ENCODE data around the gene HSD3B7. TPM values are rescaled to one million over a fixed set of nuclear protein-coding genes. Genes with fewer than 3 reads are reported as not detected.

Gene HSD3B7
- total RNA-seq, 2 donors from 2014 or later = 4.1 to 4.8 TPM

DNA sequence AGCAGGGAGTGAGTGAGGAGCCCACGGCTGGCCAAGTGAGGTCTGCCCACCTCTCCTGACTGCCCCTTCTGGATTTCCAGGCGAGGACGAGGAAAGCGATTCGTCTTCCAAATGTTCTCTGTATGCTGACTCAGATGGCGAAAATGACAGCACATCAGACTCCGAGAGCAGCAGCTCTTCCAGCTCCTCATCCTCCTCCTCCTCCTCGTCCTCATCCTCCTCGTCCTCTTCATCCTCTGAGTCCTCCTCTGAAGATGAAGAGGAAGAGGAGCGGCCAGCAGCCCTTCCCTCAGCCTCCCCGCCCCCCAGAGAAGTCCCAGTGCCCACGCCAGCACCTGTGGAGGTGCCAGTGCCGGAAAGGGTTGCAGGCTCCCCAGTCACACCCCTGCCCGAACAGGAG, 13.7 kb upstream of the HSD3B7 start:
- no peaks in the 10 kb centered on the region for H3K9me3 ChIP-seq (ENCODE audit: control insufficient read depth, low read length)
- H3K27me3 ChIP-seq (ENCODE audit: control insufficient read depth, insufficient read depth, low read length, poor library complexity, severe bottlenecking) = no peaks in the 10 kb centered on the region
- no peaks in the 10 kb centered on the region for H3K4me1 Mint-ChIP-seq
- no peak overlapping the region for H3K4me3 Mint-ChIP-seq
- H3K4me3 ChIP-seq (ENCODE audit: low read length) = no peak overlapping the region
- H3K36me3 ChIP-seq (ENCODE audit: control insufficient read depth, insufficient read depth, low read length) = peaks cover 68% of the 10 kb centered on the region
- H3K36me3 Mint-ChIP-seq (ENCODE audit: low read depth) = peaks cover 74% of the 10 kb centered on the region
- H3K27ac ChIP-seq (ENCODE audit: low read depth, low read length) = no peak overlapping the region
- DNase-seq = no peak
- no peak overlapping the region for H3K27ac Mint-ChIP-seq
- H3K9me3 Mint-ChIP-seq = no peaks in the 10 kb centered on the region
- no peak overlapping the region for H3K9ac ChIP-seq (ENCODE audit: extremely low read depth, low read length, poor library complexity, severe bottlenecking)
- H3K4me1 ChIP-seq (ENCODE audit: control insufficient read depth, insufficient read depth, low read length) = no peaks in the 10 kb centered on the region
- WGBS, 2 experiments (ENCODE audit: insufficient coverage in 1 of 2, insufficient read length in 1 of 2) = 93 to 95% methylated on average over 9 to 14 of the region's 14 CpGs
- no peaks in the 10 kb centered on the region for H3K27me3 Mint-ChIP-seq (ENCODE audit: insufficient read depth)
- TF ChIP-seq, protein P1, sequence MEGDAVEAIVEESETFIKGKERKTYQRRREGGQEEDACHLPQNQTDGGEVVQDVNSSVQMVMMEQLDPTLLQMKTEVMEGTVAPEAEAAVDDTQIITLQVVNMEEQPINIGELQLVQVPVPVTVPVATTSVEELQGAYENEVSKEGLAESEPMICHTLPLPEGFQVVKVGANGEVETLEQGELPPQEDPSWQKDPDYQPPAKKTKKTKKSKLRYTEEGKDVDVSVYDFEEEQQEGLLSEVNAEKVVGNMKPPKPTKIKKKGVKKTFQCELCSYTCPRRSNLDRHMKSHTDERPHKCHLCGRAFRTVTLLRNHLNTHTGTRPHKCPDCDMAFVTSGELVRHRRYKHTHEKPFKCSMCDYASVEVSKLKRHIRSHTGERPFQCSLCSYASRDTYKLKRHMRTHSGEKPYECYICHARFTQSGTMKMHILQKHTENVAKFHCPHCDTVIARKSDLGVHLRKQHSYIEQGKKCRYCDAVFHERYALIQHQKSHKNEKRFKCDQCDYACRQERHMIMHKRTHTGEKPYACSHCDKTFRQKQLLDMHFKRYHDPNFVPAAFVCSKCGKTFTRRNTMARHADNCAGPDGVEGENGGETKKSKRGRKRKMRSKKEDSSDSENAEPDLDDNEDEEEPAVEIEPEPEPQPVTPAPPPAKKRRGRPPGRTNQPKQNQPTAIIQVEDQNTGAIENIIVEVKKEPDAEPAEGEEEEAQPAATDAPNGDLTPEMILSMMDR (conservative IDR thresholded peaks at IDR 0.05) = no peak

DNA sequence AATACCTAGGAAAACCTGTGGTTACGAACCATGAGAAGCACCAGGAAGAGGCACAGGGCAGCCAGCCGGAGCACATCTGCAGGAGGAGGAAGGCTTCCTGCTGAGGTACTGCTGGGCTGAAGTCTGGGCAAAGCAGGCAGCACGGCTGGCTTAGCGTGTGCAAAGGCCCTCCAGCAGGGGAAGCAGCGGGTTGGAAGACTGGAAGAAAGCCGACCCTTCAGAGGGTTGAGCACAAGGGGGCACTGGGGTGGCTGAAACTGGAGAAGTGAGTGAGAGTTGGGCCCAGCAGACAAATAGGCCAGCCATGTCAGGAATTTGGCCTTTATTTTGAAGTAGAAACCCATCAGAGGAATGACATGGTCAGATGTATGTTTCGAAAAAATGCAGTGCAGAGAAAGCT, 12.1 kb upstream of the HSD3B7 start:
- 90 to 93% methylated on average over 4 to 7 of the region's 7 CpGs for WGBS, 2 experiments (ENCODE audit: insufficient coverage in 1 of 2, insufficient read length in 1 of 2)
- Histone ChIP-seq H3K9ac (ENCODE audit: extremely low read depth, low read length, poor library complexity, severe bottlenecking) (no peak overlapping the region), H3K9me3 (ENCODE audit: control insufficient read depth, low read length) (no peaks in the 10 kb centered on the region), H3K27ac (ENCODE audit: low read depth, low read length) (no peak overlapping the region), H3K27me3 (ENCODE audit: control insufficient read depth, insufficient read depth, low read length, poor library complexity, severe bottlenecking) (no peaks in the 10 kb centered on the region), H3K4me1 (ENCODE audit: control insufficient read depth, insufficient read depth, low read length) (no peaks in the 10 kb centered on the region), H3K36me3 (ENCODE audit: control insufficient read depth, insufficient read depth, low read length) (peaks cover 65% of the 10 kb centered on the region), H3K4me3 (ENCODE audit: low read length) (no peak overlapping the region)
- peak overlapping the region; percentile 13 for H3K27ac Mint-ChIP-seq
- no peak overlapping the region for H3K4me3 Mint-ChIP-seq
- DNase-seq = peak; percentile 76
- H3K36me3 Mint-ChIP-seq (ENCODE audit: low read depth) = peaks cover 72% of the 10 kb centered on the region
- H3K9me3 Mint-ChIP-seq = no peaks in the 10 kb centered on the region
- TF ChIP-seq, protein P1 (conservative IDR thresholded peaks at IDR 0.05) = peak; percentile 56
- no peaks in the 10 kb centered on the region for H3K27me3 Mint-ChIP-seq (ENCODE audit: insufficient read depth)
- H3K4me1 Mint-ChIP-seq = no peaks in the 10 kb centered on the region

DNA sequence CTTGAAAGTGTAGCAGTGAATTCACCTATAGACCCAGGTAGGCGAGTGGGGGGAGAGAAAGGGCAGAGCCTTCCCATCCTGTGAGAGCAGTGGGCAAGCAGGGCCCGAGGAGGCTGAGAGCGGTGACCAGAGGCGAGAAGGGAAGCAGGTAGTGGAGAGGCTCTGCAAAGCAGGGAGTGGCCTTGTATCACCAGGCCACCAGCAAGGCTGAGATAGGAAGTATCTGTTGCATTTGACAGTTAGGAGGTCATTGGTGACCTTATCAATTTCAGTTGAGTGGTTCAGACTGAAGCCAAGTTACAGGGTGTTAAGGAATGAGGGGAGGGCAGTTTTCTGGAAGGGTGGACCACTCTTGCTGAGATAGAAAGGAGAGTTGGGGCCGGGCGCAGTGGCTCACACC, 10.7 kb upstream of the HSD3B7 start:
- Histone ChIP-seq H3K27me3 (ENCODE audit: control insufficient read depth, insufficient read depth, low read length, poor library complexity, severe bottlenecking) (no peaks in the 10 kb centered on the region), H3K9me3 (ENCODE audit: control insufficient read depth, low read length) (no peaks in the 10 kb centered on the region), H3K36me3 (ENCODE audit: control insufficient read depth, insufficient read depth, low read length) (peaks cover 65% of the 10 kb centered on the region), H3K9ac (ENCODE audit: extremely low read depth, low read length, poor library complexity, severe bottlenecking) (no peak overlapping the region), H3K4me3 (ENCODE audit: low read length) (no peak overlapping the region), H3K4me1 (ENCODE audit: control insufficient read depth, insufficient read depth, low read length) (no peaks in the 10 kb centered on the region), H3K27ac (ENCODE audit: low read depth, low read length) (no peak overlapping the region)
- no peaks in the 10 kb centered on the region for H3K27me3 Mint-ChIP-seq (ENCODE audit: insufficient read depth)
- no peaks in the 10 kb centered on the region for H3K9me3 Mint-ChIP-seq
- TF ChIP-seq, protein P1 (conservative IDR thresholded peaks at IDR 0.05) = no peak
- peaks cover 71% of the 10 kb centered on the region for H3K36me3 Mint-ChIP-seq (ENCODE audit: low read depth)
- no peak overlapping the region for H3K27ac Mint-ChIP-seq
- 93 to 95% methylated on average over 6 of the region's 6 CpGs for WGBS, 2 experiments (ENCODE audit: insufficient coverage in 1 of 2, insufficient read length in 1 of 2)
- H3K4me1 Mint-ChIP-seq = no peaks in the 10 kb centered on the region
- no peak overlapping the region for H3K4me3 Mint-ChIP-seq
- DNase-seq = no peak
